Endothelial cell of umbilical vein (primary cell): ENCODE data around the gene FXYD3. TPM values are rescaled to one million over a fixed set of nuclear protein-coding genes. Genes with fewer than 3 reads are reported as not detected.

Experiments used
- BruUV-seq: library from RNA; stranded (reverse); fragments of 400-500 nt; replicated peaks from 2 replicates; lab custom pipeline; 2021; lab: Mats Ljungman, UMichigan
- CTCF ChIA-PET: fragments of 300-600, 350-600 bp; sonication (Branson Sonifier 250); formaldehyde crosslinking; loops from one replicate; lab custom pipeline; 2021; ENCODE audit warnings: antibody characterized with exemption, inconsistent platforms; lab: Charles Lee
- POLR2A ChIA-PET: fragments of 300-600, 350-600 bp; sonication (Branson Sonifier 250); formaldehyde crosslinking; loops from one replicate; lab custom pipeline; 2021; ENCODE audit warnings: antibody characterized with exemption, inconsistent platforms; lab: Charles Lee
- DNase-seq: peaks from one replicate; pipeline ENCODE4 v3.0.0-alpha.2; 2011; ENCODE audit warnings: low read depth, low spot score
- FAIRE-seq: peaks from 2 replicates; lab custom pipeline; 2011; peaks lifted over from hg19 to GRCh38; lab: Jason Lieb, UNC
- H2AFZ ChIP-seq: 2 replicates; pipeline ENCODE4 v1.6.0; 2012; ENCODE audit warnings: low read depth, low read length, control low read depth, inconsistent platforms
- H3K27ac ChIP-seq: 2 replicates; pipeline ENCODE4 v1.5.1; 2011; ENCODE audit warnings: low read depth, mild to moderate bottlenecking, control low read depth, low read length, moderate library complexity; ENCODE audit not compliant: insufficient read depth
- H3K27me3 ChIP-seq, 2 experiments: 2 replicates each; pipeline versions ENCODE4 v1.6.0 to v1.6.1; 2011; ENCODE audit warnings: low read length in 2 of 2, mixed read lengths in 1 of 2; ENCODE audit not compliant: control insufficient read depth in 2 of 2, insufficient read depth in 2 of 2
- H3K36me3 ChIP-seq, 2 experiments: 2 replicates in 1 of 2; 3 replicates in 1 of 2; pipeline ENCODE4 v1.5.1; 2011; ENCODE audit warnings: low read length in 2 of 2, mild to moderate bottlenecking in 1 of 2, moderate library complexity in 1 of 2; ENCODE audit not compliant: control insufficient read depth in 2 of 2, insufficient read depth in 2 of 2; ENCODE audit errors: extremely low read depth in 1 of 2
- H3K4me1 ChIP-seq: 3 replicates; pipeline ENCODE4 v1.5.1; 2011; ENCODE audit warnings: mild to moderate bottlenecking, low read length; ENCODE audit not compliant: control insufficient read depth, insufficient read depth; ENCODE audit errors: extremely low read depth
- H3K4me2 ChIP-seq: 2 replicates; pipeline ENCODE4 v1.6.1; 2011; ENCODE audit warnings: low read length, control low read depth, mixed read lengths; ENCODE audit not compliant: insufficient read depth
- H3K4me3 ChIP-seq, 3 experiments: fragments of 200-600 bp in 1 of 3; sonication (generic), shearing (Covaris generic) in 1 of 3; replicated peaks in 1 of 3; 2 replicates each; pipeline ENCODE4 v1.5.1; 2011 to 2016; ENCODE audit warnings: control low read depth in 3 of 3, low read length in 3 of 3, mild to moderate bottlenecking in 2 of 3, inconsistent platforms in 1 of 3, low read depth in 1 of 3, moderate library complexity in 1 of 3; ENCODE audit not compliant: insufficient read depth in 1 of 3
- H3K79me2 ChIP-seq: 2 replicates; pipeline ENCODE4 v1.6.0; 2012; ENCODE audit warnings: low read length, inconsistent platforms; ENCODE audit not compliant: control insufficient read depth, insufficient read depth
- H3K9ac ChIP-seq: replicated peaks from 2 replicates; pipeline ENCODE3; 2011; ENCODE audit warnings: low read length, control low read depth; ENCODE audit not compliant: insufficient read depth; ENCODE audit errors: extremely low read depth
- H3K9me1 ChIP-seq: replicated peaks from 3 replicates; pipeline ENCODE4 v1.6.0; 2011; ENCODE audit warnings: mild to moderate bottlenecking, low read length; ENCODE audit not compliant: control insufficient read depth, insufficient read depth; ENCODE audit errors: extremely low read depth
- H3K9me3 ChIP-seq: replicated peaks from 2 replicates; pipeline ENCODE4 v1.5.1; 2012; ENCODE audit warnings: low read length, inconsistent platforms; ENCODE audit not compliant: control insufficient read depth, insufficient read depth
- H4K20me1 ChIP-seq: replicated peaks from 2 replicates; pipeline ENCODE3; 2011; ENCODE audit warnings: mild to moderate bottlenecking, low read length; ENCODE audit not compliant: control insufficient read depth, insufficient read depth; ENCODE audit errors: extremely low read depth
- EZH2 ChIP-seq: IDR thresholded peaks from 2 replicates; pipeline ENCODE4 v1.6.1; 2012; ENCODE audit warnings: borderline replicate concordance, low read depth, mild to moderate bottlenecking, moderate library complexity, low read length, inconsistent platforms; ENCODE audit not compliant: severe bottlenecking
- FOS ChIP-seq: IDR thresholded peaks from 2 replicates; pipeline ENCODE4 v1.6.1; 2011; ENCODE audit warnings: mild to moderate bottlenecking, low read length, moderate library complexity, borderline replicate concordance; ENCODE audit not compliant: insufficient read depth
- GATA2 ChIP-seq: IDR thresholded peaks from 2 replicates; pipeline ENCODE4 v1.7.0; 2011; ENCODE audit warnings: low read depth, mild to moderate bottlenecking, moderate library complexity, mixed read lengths, low read length; ENCODE audit not compliant: insufficient read length, insufficient read depth
- JUN ChIP-seq: IDR thresholded peaks from 2 replicates; pipeline ENCODE4 v1.6.1; 2011; ENCODE audit warnings: borderline replicate concordance, low read depth; ENCODE audit not compliant: insufficient read length, insufficient read depth
- MYC ChIP-seq: IDR thresholded peaks from one replicate; pipeline ENCODE4 v1.6.1; 2011; ENCODE audit warnings: mild to moderate bottlenecking, low read depth, low read length
- POLR2A ChIP-seq: IDR thresholded peaks from 2 replicates; pipeline ENCODE4 v1.6.1; 2012; ENCODE audit warnings: low read depth, mild to moderate bottlenecking, control low read depth, low read length
- POLR2AphosphoS5 ChIP-seq: IDR thresholded peaks from 2 replicates; pipeline ENCODE4 v1.6.1; 2012; ENCODE audit warnings: low read depth, mild to moderate bottlenecking, control low read depth, low read length, moderate library complexity; ENCODE audit not compliant: insufficient read depth
- dilution Hi-C: fragments of 300-500 bp; cut with MboI; formaldehyde crosslinking; loops from one replicate; pipeline ENCODE4 v1.15.0; 2019; ENCODE audit warnings: low sequenced_read_pairs; ENCODE audit not compliant: extremely low pct_ligation_motif_present
- intact Hi-C: fragments of 100-400 bp; cut with micrococcal nuclease; formaldehyde crosslinking; loops from one replicate; pipeline ENCODE4 v1.10.0; 2022
- polyA plus RNA-seq, 4 experiments: library from polyadenylated mRNA; depleted of rRNA in 3 of 4; stranded (reverse) in 3 of 4; unstranded in 1 of 4; fragments of >200 nt; gene quantifications; 2 replicates each; pipeline versions ENCODE4 v1.2.1 to v1.2.3, GENCODE V29; 2011 to 2012; ENCODE audit warnings: missing spikeins in 1 of 4
- total RNA-seq: library from RNA; stranded (reverse); gene quantifications from 2 replicates; pipeline ENCODE4 v1.2.3, GENCODE V29; 2021
- TF ChIP-seq, protein P1 (sequence below), 2 donors: IDR thresholded peaks; 1 replicate in 1 of 2; 2 replicates in 1 of 2; pipeline ENCODE4 v1.5.1; 2011; ENCODE audit warnings: low read length in 2 of 2, mild to moderate bottlenecking in 2 of 2, moderate library complexity in 2 of 2, control low read depth in 1 of 2, inconsistent platforms in 1 of 2, low read depth in 1 of 2; ENCODE audit not compliant: insufficient read depth in 1 of 2; ENCODE audit errors: extremely low read depth in 1 of 2
- TF ChIP-seq, protein P2 (sequence below): IDR thresholded peaks from 2 replicates; pipeline ENCODE4 v1.6.1; 2011; ENCODE audit not compliant: insufficient read depth, insufficient read length

Gene FXYD3
- total and polyA plus RNA-seq, 2 donors (not counting 3 experiments of a cell fraction or from before 2014, with no cell fraction given) = not detected

DNA sequence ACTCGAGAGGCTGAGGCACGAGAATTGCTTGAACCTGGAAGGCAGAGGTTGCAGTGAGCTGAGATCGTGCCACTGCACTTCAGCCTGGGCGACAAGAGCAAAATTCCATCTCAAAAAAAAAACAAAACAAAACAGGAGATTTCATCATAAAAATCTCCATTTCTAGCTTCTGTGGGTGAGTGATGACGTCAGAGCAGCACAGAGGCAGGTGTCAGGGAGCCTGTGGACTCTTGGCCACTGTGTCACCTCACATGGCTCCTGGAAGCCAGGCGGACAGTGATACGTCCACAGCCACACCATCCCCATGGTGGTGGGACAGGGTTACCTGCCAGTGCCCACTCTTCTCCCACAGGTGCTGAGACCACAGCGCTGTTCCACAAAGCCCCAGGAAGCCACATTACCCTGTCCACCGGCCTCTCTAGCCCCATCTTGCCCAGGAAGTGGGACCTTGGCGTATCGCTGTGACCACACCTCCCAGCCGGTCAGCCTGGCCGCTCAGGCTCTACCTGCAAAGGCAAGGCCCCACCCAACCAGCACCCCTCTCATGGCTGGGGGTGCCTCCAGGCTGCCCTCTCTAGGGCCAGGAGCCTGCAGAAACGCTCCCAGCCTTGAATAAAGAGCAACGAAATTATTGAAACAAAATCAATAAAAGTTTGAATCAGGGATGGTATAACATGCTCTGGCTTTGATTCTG lies 2.5 kb upstream of the FXYD3 start:
- dilution Hi-C loops = no loop called here
- no peak for FAIRE-seq
- CTCF ChIA-PET = interaction anchor here (3.2 kb wide), 1 partner anchor 22 kb away, joined by 17 read pairs; the partner anchor contains the start of gene LGI4

More for the DNA sequence above, 2.5 kb upstream of the FXYD3 start:
- no peaks in the 10 kb centered on the region for H3K4me1 ChIP-seq
- H3K4me2 ChIP-seq = no peak overlapping the region
- H4K20me1 ChIP-seq = no peaks in the 10 kb centered on the region
- no peak overlapping the region for H3K4me3 ChIP-seq
- H3K27me3 ChIP-seq = no peaks in the 10 kb centered on the region
- no peak for DNase-seq
- TF ChIP-seq, protein P1, sequence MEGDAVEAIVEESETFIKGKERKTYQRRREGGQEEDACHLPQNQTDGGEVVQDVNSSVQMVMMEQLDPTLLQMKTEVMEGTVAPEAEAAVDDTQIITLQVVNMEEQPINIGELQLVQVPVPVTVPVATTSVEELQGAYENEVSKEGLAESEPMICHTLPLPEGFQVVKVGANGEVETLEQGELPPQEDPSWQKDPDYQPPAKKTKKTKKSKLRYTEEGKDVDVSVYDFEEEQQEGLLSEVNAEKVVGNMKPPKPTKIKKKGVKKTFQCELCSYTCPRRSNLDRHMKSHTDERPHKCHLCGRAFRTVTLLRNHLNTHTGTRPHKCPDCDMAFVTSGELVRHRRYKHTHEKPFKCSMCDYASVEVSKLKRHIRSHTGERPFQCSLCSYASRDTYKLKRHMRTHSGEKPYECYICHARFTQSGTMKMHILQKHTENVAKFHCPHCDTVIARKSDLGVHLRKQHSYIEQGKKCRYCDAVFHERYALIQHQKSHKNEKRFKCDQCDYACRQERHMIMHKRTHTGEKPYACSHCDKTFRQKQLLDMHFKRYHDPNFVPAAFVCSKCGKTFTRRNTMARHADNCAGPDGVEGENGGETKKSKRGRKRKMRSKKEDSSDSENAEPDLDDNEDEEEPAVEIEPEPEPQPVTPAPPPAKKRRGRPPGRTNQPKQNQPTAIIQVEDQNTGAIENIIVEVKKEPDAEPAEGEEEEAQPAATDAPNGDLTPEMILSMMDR (IDR thresholded peaks at IDR 0.05; ENCODE audit: extremely low read depth in 1 of 2, insufficient read depth in 1 of 2, low read depth in 1 of 2, low read length in 2 of 2) = no peak
- TF ChIP-seq GATA2 (no peak), FOS (no peak), POLR2AphosphoS5 (no peak), JUN (no peak), POLR2A (no peak), EZH2 (no peak), MYC (no peak)
- TF ChIP-seq, protein P2, sequence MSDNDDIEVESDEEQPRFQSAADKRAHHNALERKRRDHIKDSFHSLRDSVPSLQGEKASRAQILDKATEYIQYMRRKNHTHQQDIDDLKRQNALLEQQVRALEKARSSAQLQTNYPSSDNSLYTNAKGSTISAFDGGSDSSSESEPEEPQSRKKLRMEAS = no peak
- BruUV-seq = no TSS peak
- H3K27ac ChIP-seq = no peak overlapping the region
- no peaks in the 10 kb centered on the region for H3K9me1 ChIP-seq
- no peak overlapping the region for H3K9ac ChIP-seq
- no peaks in the 10 kb centered on the region for H3K36me3 ChIP-seq
- no peaks in the 10 kb centered on the region for H3K9me3 ChIP-seq
- POLR2A ChIA-PET = no interaction called here
- intact Hi-C loops = no loop called here
- no peaks in the 10 kb centered on the region for H3K79me2 ChIP-seq
- no peak overlapping the region for H2AFZ ChIP-seq
